HK-2 (cell line): Measurements from ENCODE around the gene EEF1E1.

Source experiments
- DNase-seq: peaks from one replicate; pipeline ENCODE4 v3.0.0-alpha.2; 2018; ENCODE audit not compliant: unreplicated experiment

Gene EEF1E1

GRCh38 chr6:8102122-8102958, at the start of gene EEF1E1:
TSS of gene EEF1E1 (minus strand) at chr6:8102548. CDS start at chr6:8102521, 27 bp downstream.
- DNase-seq = peak; percentile 96

GRCh38 chr6:8149350-8149749, 47.0 kb upstream of the EEF1E1 start:
- DNase-seq = no peak

GRCh38 chr6:8143945-8144344, 41.6 kb upstream of the EEF1E1 start:
- no peak for DNase-seq

DNA sequence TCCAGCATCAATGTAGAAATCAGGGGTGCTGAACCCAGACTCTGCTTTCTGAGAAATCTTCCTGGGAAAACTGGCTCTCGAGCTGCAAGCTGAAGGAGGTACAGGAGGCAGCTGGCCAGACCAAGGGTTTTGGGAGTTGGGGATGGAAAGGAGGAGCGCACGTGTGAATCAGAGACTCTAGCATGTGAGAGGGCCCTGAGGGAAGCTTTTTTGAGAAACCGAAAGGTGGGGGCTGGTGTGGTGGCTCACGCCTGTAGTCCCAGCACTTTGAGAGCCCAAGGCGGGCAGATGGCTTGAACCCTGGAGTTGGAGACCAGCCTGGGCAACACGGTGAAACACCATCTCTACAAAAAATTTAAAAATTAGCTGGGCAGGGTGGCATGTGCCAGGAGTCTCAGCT, 37.1 kb upstream of the EEF1E1 start:
- no peak for DNase-seq

DNA sequence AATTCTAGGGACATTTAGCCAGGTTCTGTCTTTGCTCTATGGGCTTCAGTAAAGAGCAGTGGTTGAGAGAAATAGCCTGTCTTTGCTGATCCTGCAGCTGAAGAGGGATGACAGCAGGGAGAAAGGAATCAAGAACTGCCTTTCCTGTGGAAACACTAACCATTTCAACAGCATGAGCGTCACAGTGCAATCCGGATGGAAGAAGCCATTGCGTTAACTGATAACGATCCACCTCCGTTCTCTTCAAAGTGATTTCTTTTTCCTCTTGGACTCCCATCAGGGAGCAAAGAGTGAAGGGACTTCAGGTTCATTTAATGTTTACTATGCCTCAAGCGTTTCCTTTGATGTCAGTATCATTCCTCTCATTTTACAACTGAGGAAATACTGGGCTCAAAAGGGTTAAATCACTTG, 35.2 kb upstream of the EEF1E1 start:
- no peak for DNase-seq

- no peak for DNase-seq
These were observed 32.9 kb upstream of the EEF1E1 start for GRCh38 chr6:8135276-8135675.

- no peak for DNase-seq
These were observed 29.8 kb upstream of the EEF1E1 start for GRCh38 chr6:8132130-8132529.

DNA sequence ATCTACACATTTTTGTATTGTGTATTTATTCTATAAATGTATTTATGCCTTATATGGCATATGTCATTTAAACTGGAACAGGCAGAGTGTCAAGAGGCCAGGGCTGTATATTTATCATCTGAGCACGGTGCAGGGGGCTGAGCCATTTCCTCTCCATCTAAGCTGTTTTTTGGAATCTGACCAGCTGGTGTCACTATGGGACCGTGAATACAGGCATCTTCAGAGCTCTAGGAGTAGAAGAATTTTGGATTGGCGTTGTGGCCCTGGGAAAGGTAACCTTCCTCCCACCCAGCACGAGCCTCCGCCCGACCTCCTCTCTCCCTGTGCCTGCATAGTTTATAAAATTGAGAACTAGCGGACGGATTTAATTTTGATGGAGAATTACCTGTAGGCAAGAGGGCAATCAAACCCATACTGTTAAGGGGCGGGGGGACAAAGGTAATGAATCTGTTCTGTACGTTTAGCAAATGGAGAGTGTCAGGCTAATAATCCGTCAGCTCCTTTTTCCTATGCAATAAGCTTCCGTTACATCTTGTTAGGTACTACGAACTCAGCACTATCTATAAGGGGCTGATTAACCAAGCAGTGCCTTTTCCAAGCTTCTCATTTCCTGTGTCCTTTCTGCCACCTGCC, 29.0 kb upstream of the EEF1E1 start:
- peak; percentile 41 for DNase-seq

DNA sequence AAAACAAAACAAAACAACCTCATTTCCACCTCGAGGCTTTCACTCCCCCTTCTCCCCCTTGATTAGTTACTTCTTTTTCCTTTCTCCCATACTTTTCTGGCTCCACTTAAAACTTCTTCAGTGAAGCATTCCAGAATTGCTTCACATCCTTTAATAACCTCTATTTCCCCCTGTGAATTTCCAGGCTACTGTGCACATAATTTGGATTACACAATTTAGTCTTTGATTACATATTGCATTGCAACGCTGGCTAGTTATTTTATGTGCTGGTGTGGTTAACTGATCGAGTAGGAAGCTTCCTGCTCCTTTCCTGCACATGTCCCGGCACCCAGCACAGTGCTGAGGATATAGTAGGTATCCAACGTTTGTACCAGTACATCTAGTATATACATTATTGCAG, 28.1 kb upstream of the EEF1E1 start:
- DNase-seq = no peak

- DNase-seq = no peak
These were observed 20.9 kb upstream of the EEF1E1 start for GRCh38 chr6:8123236-8123635.

- DNase-seq = no peak
These were observed 12.6 kb upstream of the EEF1E1 start for GRCh38 chr6:8114956-8115355.

DNA sequence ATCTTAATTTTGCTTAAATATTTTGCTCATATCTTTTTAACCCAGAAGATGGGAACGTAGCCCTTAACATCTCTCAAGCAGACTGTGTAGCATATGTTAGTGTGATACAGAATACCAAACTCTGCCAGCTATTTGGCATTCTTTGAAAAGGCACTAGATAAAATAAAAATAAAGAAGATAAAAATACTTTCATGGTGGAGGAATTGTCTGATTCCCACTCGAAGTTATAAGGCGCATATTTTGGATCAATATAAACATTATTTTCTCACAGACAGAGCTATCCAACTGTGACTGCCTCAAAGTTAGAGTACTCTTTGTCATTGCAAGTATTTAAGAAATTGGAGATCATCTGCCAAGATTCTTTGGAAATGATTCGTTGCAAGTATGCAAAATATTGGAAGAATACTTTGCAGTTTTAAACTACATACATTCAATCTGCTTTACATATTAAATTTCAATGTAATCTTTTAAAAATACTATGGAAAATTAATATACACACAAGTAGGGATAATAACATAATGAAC, 10.8 kb upstream of the EEF1E1 start:
- DNase-seq = no peak

DNA sequence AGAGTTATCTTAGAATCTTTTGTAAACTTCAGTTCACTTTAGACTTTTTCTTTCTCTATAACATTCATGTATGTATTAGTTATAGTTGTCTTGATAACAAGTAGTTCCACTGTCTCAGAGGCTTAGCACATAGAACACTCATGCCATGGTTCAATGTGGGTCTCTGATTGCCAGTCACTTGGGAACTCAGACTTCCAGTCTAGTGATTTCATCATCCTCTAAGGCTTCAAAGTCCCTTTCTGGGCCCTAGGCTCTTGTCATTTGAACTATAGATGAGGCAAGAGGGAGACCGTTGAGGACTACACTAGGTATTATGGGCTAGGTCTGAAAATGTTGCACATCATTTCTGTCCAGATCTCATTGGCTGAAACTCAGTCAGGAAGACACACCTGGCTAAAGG, 8.4 kb upstream of the EEF1E1 start:
- no peak for DNase-seq

GRCh38 chr6:8110117-8110721, 7.9 kb upstream of the EEF1E1 start:
- DNase-seq = no peak

GRCh38 chr6:8108759-8109539, 6.6 kb upstream of the EEF1E1 start:
- DNase-seq = no peak

DNA sequence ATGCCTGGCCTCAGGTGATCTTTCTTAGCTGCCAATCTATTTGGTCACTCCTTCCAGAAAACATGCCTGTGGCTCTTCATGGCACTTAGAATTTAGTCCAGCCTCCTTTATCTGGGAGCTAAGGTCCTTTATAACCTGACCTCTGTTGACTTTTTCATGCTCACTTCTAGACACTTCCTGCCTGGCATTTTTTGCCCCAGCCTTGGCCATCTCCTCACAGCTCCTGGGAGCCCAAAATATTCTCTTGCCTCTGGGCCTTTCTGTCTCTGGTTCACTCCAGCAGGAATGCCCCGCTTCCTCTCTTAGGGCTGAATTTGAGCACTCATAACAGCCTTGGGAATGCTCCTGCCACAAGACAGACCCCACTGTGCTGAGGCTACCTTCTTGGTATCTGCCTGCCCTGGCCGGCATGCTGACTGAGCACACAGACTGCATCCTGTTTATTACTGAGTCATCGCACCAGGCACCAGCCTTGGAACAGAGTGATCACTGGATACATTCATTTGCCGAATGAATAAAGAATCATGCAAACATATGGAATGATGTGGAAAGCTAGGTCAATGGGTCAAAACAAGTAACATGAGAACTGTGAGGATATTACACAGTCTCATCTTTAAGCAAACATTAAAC, 5.8 kb upstream of the EEF1E1 start:
- peak; percentile 45 for DNase-seq

- no peak for DNase-seq
These were observed 3.4 kb upstream of the EEF1E1 start for GRCh38 chr6:8105791-8106190.

DNA sequence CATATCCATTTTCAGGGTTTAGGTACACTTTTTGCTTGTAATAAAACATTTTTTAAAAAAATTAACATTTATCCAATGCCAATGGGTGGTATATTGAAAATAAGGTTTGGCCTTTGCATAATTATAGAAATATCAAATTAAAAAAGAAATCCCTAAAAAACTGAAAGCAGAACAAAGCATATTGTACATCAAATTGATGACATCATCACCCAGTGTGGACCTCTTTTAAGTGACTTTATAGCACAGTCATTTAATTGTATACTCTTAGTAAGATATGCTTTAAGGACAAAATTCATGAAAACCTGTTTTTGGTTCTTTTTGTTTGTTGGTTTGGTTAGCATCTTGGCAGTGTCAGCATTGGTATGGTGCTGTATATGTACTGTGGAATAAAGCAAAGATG, 1.4 kb upstream of the EEF1E1 start:
- DNase-seq = no peak

DNA sequence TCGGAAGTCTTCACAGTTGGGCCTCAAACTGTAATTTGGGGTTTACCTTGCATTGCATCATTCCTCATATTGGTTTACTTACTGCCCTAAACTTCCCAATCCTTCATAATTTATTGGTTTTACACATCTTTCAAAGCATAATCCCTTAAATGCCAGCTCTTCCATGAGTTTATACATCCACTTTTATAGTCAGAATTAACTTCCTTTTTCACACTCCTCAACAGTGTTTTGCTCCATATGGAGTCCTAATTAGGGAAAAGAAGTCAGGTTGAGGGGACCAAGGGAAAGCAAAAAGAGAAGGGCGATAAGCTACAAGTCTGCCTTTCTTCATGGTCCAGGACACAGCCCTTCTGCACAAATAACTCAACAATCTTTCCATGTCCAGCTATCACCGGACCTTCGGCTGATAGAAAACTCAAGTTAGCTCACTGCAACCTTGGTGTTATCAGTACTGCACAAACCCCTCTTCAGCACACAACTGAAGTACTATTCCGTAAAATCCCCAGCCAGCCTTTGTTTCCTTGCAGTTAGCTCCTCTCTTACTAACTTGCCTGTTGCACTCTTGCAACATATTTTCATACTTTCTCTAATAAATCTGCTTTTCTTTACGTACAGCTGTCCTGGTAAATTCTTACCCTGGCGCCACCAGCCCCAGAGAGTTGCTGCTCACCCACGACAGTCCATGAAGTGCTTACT, 2.0 kb downstream of the EEF1E1 start:
- DNase-seq = no peak

- DNase-seq = no peak
These were observed 11.7 kb downstream of the EEF1E1 start for GRCh38 chr6:8090650-8091049.

- no peak for DNase-seq
These were observed 13.5 kb downstream of the EEF1E1 start for GRCh38 chr6:8088886-8089285.
